Tibial artery (tissue), 4 donors: ENCODE measurements around the gene OXGR1.

ENCODE experiments used
- DNase-seq, 2 donors: peaks; one replicate each; pipeline ENCODE4 v3.0.0-alpha.2; 2019
- H3K27ac ChIP-seq, 2 donors: fragments of 200-600 bp; sonication (generic) in 1 of 2; 1 replicate in 1 of 2; 2 replicates in 1 of 2; pipeline ENCODE4 v1.5.1; 2018 to 2019; ENCODE audit warnings: mild to moderate bottlenecking in 1 of 2
- H3K27me3 ChIP-seq, 2 donors: fragments of 200-600 bp; sonication (generic) in 1 of 2; one replicate each; pipeline versions ENCODE4 v1.5.1 to v1.6.0; 2016 to 2019
- H3K36me3 ChIP-seq, 3 donors: fragments of 200-600 bp; sonication (generic) in 2 of 3; one replicate each; pipeline ENCODE4 v1.5.1; 2016 to 2019; ENCODE audit warnings: mild to moderate bottlenecking in 2 of 3
- H3K4me1 ChIP-seq, 4 donors: fragments of 200-600 bp; sonication (generic) in 2 of 4; 1 replicate in 3 of 4; 2 replicates in 1 of 4; pipeline ENCODE4 v1.5.1; 2016 to 2019
- H3K4me3 ChIP-seq, 2 donors: fragments of 200-600 bp; sonication (generic) in 1 of 2; 1 replicate in 1 of 2; 2 replicates in 1 of 2; pipeline ENCODE4 v1.5.1; 2018 to 2019; ENCODE audit warnings: mild to moderate bottlenecking in 2 of 2
- H3K9me3 ChIP-seq, 3 donors: fragments of 200-600 bp; sonication (generic) in 1 of 3; one replicate each; pipeline ENCODE4 v1.5.1; 2016 to 2019
- intact Hi-C: fragments of 100-400 bp; cut with DNase I; formaldehyde crosslinking; loops from one replicate; pipeline ENCODE4 v1.15.0; 2023; ENCODE audit warnings: low total_unique reads
- TF ChIP-seq, protein P1 (sequence below), 2 experiments: fragments of 200-600 bp in 1 of 2; fragments of 450-650 bp in 1 of 2; IDR thresholded peaks; one replicate each; pipeline ENCODE4 v1.5.1; 2017 to 2019; ENCODE audit warnings: antibody characterized with exemption in 2 of 2, mild to moderate bottlenecking in 1 of 2, moderate library complexity in 1 of 2

The OXGR1 gene

DNA sequence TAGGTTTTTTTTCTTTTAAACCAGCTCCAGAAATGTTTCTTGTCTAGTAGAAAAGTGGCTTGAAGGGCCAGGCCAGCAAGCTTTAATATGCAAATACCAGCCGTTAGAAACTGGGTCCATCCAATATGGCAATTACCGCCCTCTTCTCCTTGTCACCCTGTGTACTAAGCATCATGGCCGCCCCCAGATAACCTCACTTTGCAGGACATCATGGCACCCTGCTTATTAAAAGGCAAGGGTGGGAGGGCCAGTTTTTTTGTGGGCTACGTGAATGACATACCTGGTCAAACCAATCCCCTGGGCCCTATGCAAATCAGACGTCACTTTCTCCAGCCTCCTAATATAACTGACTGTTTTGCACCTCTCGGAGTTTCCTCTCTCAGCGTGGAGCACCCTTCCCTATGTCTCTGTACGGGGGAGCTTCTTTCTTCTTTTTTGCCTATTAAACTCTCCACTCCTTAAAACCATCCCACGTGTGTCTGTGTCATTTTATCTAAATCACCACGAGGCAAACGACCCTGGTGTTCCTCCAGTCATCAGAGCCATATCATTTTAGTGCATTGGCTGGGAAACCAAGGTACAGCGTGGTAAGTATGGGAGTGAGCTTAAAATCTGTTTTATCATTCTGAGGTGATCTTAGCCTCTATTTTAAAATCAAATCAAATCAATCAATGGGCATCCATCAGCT is 27.7 kb downstream of the OXGR1 start:
- H3K4me1 ChIP-seq = no peaks in the 10 kb centered on the region
- intact Hi-C loops = no loop called here
- TF ChIP-seq, protein P1, sequence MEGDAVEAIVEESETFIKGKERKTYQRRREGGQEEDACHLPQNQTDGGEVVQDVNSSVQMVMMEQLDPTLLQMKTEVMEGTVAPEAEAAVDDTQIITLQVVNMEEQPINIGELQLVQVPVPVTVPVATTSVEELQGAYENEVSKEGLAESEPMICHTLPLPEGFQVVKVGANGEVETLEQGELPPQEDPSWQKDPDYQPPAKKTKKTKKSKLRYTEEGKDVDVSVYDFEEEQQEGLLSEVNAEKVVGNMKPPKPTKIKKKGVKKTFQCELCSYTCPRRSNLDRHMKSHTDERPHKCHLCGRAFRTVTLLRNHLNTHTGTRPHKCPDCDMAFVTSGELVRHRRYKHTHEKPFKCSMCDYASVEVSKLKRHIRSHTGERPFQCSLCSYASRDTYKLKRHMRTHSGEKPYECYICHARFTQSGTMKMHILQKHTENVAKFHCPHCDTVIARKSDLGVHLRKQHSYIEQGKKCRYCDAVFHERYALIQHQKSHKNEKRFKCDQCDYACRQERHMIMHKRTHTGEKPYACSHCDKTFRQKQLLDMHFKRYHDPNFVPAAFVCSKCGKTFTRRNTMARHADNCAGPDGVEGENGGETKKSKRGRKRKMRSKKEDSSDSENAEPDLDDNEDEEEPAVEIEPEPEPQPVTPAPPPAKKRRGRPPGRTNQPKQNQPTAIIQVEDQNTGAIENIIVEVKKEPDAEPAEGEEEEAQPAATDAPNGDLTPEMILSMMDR (IDR thresholded peaks at IDR 0.05) = no peak
- DNase-seq = no peak
- no peak overlapping the region for H3K27ac ChIP-seq
- H3K36me3 ChIP-seq = no peaks in the 10 kb centered on the region
- H3K4me3 ChIP-seq = no peak overlapping the region
- H3K27me3 ChIP-seq = no peaks in the 10 kb centered on the region
- H3K9me3 ChIP-seq = peaks cover 4 to 33% (median 22%) of the 10 kb centered on the region in 3 donors

DNA sequence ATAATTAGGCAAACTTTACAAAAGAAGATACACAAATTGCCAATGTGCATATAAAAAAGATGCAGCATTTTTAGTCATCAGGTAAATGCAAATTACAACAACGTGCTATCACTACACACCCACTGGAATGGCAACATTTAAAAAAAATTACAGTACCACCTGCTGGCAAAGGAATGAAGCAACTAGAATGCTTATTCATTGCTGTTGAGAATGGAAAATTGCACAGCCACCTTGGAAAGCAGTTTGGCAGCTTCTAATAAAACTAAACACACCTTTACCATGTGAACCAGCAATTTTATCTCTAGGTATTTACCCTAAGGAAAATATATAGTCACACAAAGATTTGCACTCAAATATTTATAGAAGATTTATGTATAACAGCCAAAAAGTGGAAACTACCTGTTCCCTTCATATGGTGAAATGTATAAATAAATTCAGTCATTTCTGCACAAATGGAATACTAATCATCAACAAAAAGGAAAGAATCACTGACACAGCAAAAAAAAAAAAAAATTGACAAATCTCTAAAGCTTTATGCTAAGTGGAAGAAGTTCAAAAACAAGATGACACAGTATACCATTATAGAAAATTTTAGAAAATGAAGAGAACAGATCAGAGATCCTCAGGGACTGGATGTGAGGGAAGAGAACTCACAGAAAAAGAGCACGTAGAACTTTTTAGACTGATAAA is 30.3 kb downstream of the OXGR1 start:
- Histone ChIP-seq H3K27me3 (no peaks in the 10 kb centered on the region), H3K4me3 (no peak overlapping the region), H3K4me1 (no peaks in the 10 kb centered on the region), H3K36me3 (no peaks in the 10 kb centered on the region), H3K27ac (no peak overlapping the region), H3K9me3 (peaks cover 4 to 24% (median 22%) of the 10 kb centered on the region in 3 donors)
- TF ChIP-seq, protein P1 (IDR thresholded peaks at IDR 0.05) = no peak
- DNase-seq = no peak
- intact Hi-C loops = loop anchor here (5.0 kb wide), 1 partner anchor 947 kb away; no protein-coding TSS in a partner anchor

DNA sequence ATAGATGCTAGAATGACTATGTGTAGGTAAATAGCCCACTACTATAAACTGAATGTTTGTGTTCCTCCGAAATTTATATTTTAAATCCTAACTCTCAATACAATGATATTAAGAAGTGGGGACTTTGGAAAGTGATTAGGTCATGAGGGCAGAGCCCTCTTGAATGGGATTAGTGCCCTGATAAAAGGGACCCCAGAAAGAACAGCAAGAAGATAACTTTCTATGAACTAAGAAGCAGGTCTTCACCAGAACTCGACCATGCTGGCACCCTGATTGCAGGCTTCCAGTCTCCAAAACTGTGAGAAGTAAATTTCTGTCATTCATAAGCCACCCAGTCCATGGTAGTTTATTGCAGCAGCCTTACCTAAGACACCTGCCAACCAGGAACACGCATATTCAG is 33.9 kb downstream of the OXGR1 start:
- Histone ChIP-seq H3K9me3 (no peaks in the 10 kb centered on the region), H3K4me1 (peaks cover 0 to 5% (median 0%) of the 10 kb centered on the region in 4 donors), H3K27me3 (no peaks in the 10 kb centered on the region), H3K27ac (no peak overlapping the region), H3K4me3 (no peak overlapping the region), H3K36me3 (no peaks in the 10 kb centered on the region)
- TF ChIP-seq, protein P1 (IDR thresholded peaks at IDR 0.05) = no peak
- intact Hi-C loops = loop anchor here (5.0 kb wide), 1 partner anchor 943 kb away; no protein-coding TSS in a partner anchor
- no peak for DNase-seq

DNA sequence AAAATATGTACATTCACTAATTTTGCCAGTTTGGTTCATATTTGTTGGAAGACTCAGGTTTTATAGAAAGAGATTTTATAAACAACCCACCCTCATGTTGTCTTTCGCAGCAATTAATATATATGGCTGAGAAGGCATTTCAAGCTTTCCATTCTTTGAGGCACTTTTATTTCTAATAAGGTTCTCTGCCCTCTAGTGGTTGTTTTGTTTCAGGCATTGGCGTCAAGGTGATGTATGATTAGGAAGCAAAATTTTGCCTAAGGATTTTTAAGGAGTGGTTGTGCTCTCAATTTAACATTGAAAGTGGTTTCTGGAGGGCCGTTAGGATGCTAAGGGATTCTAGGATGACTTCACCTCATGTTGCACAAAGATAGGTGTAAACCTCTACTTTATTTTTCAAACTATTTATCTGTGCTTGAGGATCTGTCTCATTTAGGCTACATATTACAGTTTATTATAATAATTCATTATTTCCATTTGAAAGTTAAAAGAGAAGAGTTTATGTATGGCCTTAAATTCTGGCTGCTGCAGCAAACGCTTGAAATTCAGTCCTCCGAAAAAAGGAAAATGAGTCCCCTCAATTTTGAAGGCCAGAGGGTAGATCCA is 35.9 kb downstream of the OXGR1 start:
- no peak for DNase-seq
- no peak overlapping the region for H3K27ac ChIP-seq
- TF ChIP-seq, protein P1 (IDR thresholded peaks at IDR 0.05) = peak; percentile 68 to 72
- no peaks in the 10 kb centered on the region for H3K36me3 ChIP-seq
- intact Hi-C loops = loop anchor here (10.0 kb wide), 1 partner anchor 134 kb away; no protein-coding TSS in a partner anchor
- H3K4me3 ChIP-seq = no peak overlapping the region
- H3K4me1 ChIP-seq = peaks cover 0 to 5% (median 0%) of the 10 kb centered on the region in 4 donors
- no peaks in the 10 kb centered on the region for H3K27me3 ChIP-seq
- H3K9me3 ChIP-seq = no peaks in the 10 kb centered on the region

DNA sequence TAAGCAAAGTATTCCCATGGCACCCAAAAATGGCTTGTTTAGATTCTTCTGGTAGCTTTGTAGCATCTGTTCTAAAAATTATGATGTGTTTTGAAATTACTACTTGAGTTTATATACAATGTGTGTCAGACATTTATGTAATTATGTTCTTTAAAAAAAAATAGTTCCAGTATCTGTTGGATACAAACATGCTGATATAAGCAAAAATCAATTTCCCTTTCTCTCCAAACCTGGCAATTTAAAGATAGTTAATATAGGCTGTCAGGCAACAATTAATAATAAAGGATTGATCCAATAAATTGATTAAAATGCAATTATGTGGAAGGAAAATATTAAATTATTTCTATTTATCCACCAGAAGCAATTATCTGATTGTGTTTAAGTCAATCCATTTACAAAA is 41.7 kb downstream of the OXGR1 start:
- TF ChIP-seq, protein P1 (IDR thresholded peaks at IDR 0.05) = no peak
- intact Hi-C loops = loop anchor here (10.0 kb wide), 1 partner anchor 128 kb away; no protein-coding TSS in a partner anchor
- Histone ChIP-seq H3K27ac (no peak overlapping the region), H3K9me3 (no peaks in the 10 kb centered on the region), H3K4me3 (no peak overlapping the region), H3K27me3 (no peaks in the 10 kb centered on the region), H3K4me1 (no peaks in the 10 kb centered on the region), H3K36me3 (no peaks in the 10 kb centered on the region)
- DNase-seq = no peak
